ENCODE data around the gene ZNF485.

ZNF485 gene

GRCh38 chr10:43606323-43607198 lies at the start of gene ZNF485:
ZNF485 (plus strand) TSS chr10:43606438; CDS start chr10:43607051, 613 bp downstream.
- TF ChIP-seq, protein P1, sequence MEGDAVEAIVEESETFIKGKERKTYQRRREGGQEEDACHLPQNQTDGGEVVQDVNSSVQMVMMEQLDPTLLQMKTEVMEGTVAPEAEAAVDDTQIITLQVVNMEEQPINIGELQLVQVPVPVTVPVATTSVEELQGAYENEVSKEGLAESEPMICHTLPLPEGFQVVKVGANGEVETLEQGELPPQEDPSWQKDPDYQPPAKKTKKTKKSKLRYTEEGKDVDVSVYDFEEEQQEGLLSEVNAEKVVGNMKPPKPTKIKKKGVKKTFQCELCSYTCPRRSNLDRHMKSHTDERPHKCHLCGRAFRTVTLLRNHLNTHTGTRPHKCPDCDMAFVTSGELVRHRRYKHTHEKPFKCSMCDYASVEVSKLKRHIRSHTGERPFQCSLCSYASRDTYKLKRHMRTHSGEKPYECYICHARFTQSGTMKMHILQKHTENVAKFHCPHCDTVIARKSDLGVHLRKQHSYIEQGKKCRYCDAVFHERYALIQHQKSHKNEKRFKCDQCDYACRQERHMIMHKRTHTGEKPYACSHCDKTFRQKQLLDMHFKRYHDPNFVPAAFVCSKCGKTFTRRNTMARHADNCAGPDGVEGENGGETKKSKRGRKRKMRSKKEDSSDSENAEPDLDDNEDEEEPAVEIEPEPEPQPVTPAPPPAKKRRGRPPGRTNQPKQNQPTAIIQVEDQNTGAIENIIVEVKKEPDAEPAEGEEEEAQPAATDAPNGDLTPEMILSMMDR (IDR thresholded peaks at IDR 0.05; ENCODE audit: insufficient read depth, low read length, poor library complexity, severe bottlenecking): no peak
- H3K4me3 ChIP-seq (replicated peaks; ENCODE audit: low read depth, low read length): peak within 1 kb of the TSS; percentile 88
- no peaks in the 10 kb centered on the region for H3K27me3 ChIP-seq (replicated peaks; ENCODE audit: control insufficient read depth, insufficient read depth, low read length)
- peak; percentile 74 for DNase-seq (ENCODE audit: extremely low read depth, insufficient read length)
- no peaks in the 10 kb centered on the region; the same call in none of the 2 replicates for H3K36me3 ChIP-seq (ENCODE audit: control insufficient read depth, insufficient read depth, low read length)

DNA sequence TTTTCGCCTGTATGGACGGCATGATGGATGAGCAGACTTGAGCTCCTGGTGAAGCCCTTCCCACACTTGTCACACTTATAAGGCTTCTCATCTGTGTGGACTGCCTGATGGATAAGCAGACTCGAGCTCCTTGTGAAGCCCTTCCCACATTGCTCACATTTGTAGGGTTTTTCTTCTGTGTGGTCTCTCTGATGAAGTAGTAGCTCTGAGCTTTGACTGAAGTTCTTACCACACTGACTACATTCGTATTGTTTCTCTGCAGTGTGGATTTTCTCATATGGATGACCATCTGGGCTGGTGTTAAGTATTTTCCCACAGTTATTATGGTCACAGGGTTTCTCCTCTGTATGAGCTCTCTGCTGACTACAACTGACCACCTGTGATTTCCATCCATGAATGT lies 49.0 kb upstream of the ZNF485 start:
- Histone ChIP-seq H3K4me3 (replicated peaks; ENCODE audit: low read depth, low read length) (no peak overlapping the region), H3K36me3 (ENCODE audit: control insufficient read depth, insufficient read depth, low read length) (no peaks in the 10 kb centered on the region; the same call in 1 of the 2 replicates), H3K27me3 (replicated peaks; ENCODE audit: control insufficient read depth, insufficient read depth, low read length) (no peaks in the 10 kb centered on the region)
- TF ChIP-seq, protein P1 (IDR thresholded peaks at IDR 0.05; ENCODE audit: insufficient read depth, low read length, poor library complexity, severe bottlenecking): no peak
- DNase-seq (ENCODE audit: extremely low read depth, insufficient read length): no peak

- TF ChIP-seq, protein P1 (IDR thresholded peaks at IDR 0.05; ENCODE audit: insufficient read depth, low read length, poor library complexity, severe bottlenecking): no peak
- Histone ChIP-seq H3K36me3 (ENCODE audit: control insufficient read depth, insufficient read depth, low read length) (no peaks in the 10 kb centered on the region), H3K4me3 (replicated peaks; ENCODE audit: low read depth, low read length) (no peak overlapping the region), H3K27me3 (replicated peaks; ENCODE audit: control insufficient read depth, insufficient read depth, low read length) (no peaks in the 10 kb centered on the region)
- no peak for DNase-seq (ENCODE audit: extremely low read depth, insufficient read length)
Measured at GRCh38 chr10:43569681-43570080, 36.6 kb upstream of the ZNF485 start.

DNA sequence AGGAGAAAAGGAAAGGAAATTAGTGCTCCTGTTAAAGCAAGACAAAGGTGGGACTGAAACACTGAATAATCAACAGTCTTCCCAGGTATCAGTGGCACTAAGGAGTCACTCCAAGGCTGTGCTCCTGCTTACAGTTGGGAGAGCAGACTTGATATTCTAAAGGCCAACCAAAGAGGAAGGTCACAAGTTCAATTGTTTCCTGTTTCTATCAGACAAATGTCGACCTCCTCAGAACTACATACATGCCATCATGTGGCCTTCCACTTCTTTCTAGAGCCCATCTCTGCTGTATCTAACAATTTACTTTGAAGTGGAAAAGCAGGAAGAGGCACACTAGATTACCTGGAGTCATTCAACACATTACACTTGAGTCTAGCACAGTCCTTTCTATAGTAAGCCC lies 35.3 kb upstream of the ZNF485 start:
- TF ChIP-seq, protein P1 (IDR thresholded peaks at IDR 0.05; ENCODE audit: insufficient read depth, low read length, poor library complexity, severe bottlenecking): no peak
- no peak for DNase-seq (ENCODE audit: extremely low read depth, insufficient read length)
- H3K27me3 ChIP-seq (replicated peaks; ENCODE audit: control insufficient read depth, insufficient read depth, low read length): no peaks in the 10 kb centered on the region
- H3K4me3 ChIP-seq (replicated peaks; ENCODE audit: low read depth, low read length): no peak overlapping the region
- no peaks in the 10 kb centered on the region for H3K36me3 ChIP-seq (ENCODE audit: control insufficient read depth, insufficient read depth, low read length)

DNA sequence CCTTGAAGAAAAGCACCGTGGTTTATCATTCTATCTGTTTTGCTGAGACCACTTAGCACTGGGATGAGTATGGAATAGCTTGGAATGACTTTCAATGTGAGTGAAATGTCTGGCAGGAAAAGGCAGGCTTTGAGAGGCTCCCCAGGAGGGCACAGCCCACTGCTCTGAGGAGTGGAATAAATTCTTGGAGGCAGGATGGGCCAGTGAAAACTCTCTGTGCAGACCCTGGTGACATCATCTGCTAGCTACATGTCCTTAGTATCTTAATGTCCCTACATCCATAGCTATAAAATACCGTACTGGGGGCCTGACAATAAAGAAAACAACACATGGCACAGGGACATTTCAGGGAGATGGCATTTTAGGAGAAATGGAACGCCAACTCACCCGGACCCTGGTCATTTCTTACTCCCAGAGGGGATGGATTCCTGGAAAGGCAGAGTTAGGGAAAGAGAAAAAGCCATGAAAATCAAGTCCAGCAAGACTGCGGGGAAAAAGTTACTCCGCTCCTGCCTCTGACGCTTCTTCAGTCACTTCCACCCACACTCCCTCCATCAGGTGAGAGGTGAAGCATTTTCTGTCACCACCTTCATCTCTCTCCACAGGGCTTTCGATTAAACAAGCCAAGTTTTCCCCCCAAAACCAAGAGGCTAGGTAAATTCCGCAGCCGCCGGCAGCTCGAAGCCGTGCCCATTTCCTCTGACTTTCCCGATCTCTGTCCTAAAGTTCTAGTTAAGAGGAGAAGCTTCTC lies 32.8 kb upstream of the ZNF485 start:
- H3K27me3 ChIP-seq (replicated peaks; ENCODE audit: control insufficient read depth, insufficient read depth, low read length): no peaks in the 10 kb centered on the region
- TF ChIP-seq, protein P1 (IDR thresholded peaks at IDR 0.05; ENCODE audit: insufficient read depth, low read length, poor library complexity, severe bottlenecking): no peak
- no peaks in the 10 kb centered on the region for H3K36me3 ChIP-seq (ENCODE audit: control insufficient read depth, insufficient read depth, low read length)
- H3K4me3 ChIP-seq (replicated peaks; ENCODE audit: low read depth, low read length): no peak overlapping the region
- no peak for DNase-seq (ENCODE audit: extremely low read depth, insufficient read length)
